Caco-2 (cell line): ENCODE measurements around the gene DPP4. TPM values are rescaled to one million over a fixed set of nuclear protein-coding genes. Genes with fewer than 3 reads are reported as not detected.

Experiments
- Bru-seq: library from RNA; stranded (reverse); fragments of 400-500 nt; gene quantifications from one replicate; lab custom pipeline; 2021; lab: Mats Ljungman, UMichigan
- BruChase-seq, 2 experiments: library from RNA; stranded (reverse); fragments of 400-500 nt; gene quantifications; one replicate each; lab custom pipeline; 2021; lab: Mats Ljungman, UMichigan
- BruUV-seq: library from RNA; stranded (reverse); fragments of 400-500 nt; replicated peaks from 2 replicates; lab custom pipeline; 2021; lab: Mats Ljungman, UMichigan
- CTCF ChIA-PET: fragments of 300-600 bp; sonication (Branson Sonifier 250); formaldehyde crosslinking; loops from one replicate; lab custom pipeline; 2022; ENCODE audit warnings: antibody characterized with exemption; lab: Charles Lee
- POLR2A ChIA-PET: fragments of 300-600 bp; sonication (Branson Sonifier 250); formaldehyde crosslinking; loops from one replicate; lab custom pipeline; 2022; ENCODE audit warnings: antibody characterized with exemption; lab: Charles Lee
- DNase-seq, 2 experiments: peaks; one replicate each; pipeline versions ENCODE4 v3.0.0 to v3.0.0-alpha.2; 2020 to 2022
- H3K27me3 ChIP-seq: replicated peaks from 2 replicates; pipeline ENCODE4 v1.6.0; 2011; ENCODE audit warnings: low read length; ENCODE audit not compliant: control insufficient read depth, insufficient read depth
- H3K36me3 ChIP-seq: 2 replicates; pipeline ENCODE4 v1.5.1; 2011; ENCODE audit warnings: low read length; ENCODE audit not compliant: control insufficient read depth, insufficient read depth
- H3K4me1 ChIP-seq: fragments of 250-450 bp; sonication (Bioruptor Pico); 2 replicates; pipeline ENCODE4 v1.5.1; 2020; ENCODE audit warnings: mild to moderate bottlenecking
- H3K4me3 ChIP-seq: 2 replicates; pipeline ENCODE4 v1.5.1; 2011; ENCODE audit warnings: low read depth, mild to moderate bottlenecking, control low read depth, low read length
- H3K9me3 ChIP-seq: fragments of 250-450 bp; sonication (Bioruptor Pico); 2 replicates; pipeline ENCODE4 v1.5.1; 2020; ENCODE audit warnings: mild to moderate bottlenecking, moderate library complexity
- H3K27ac Mint-ChIP-seq: one replicate; pipeline ENCODE4 v1.8.0; 2022; ENCODE audit warnings: mixed read lengths; ENCODE audit not compliant: unreplicated experiment
- H3K27me3 Mint-ChIP-seq: one replicate; pipeline ENCODE4 v1.8.0; 2022; ENCODE audit warnings: mixed read lengths; ENCODE audit not compliant: insufficient read depth, unreplicated experiment
- H3K36me3 Mint-ChIP-seq: one replicate; pipeline ENCODE4 v1.8.0; 2022; ENCODE audit warnings: mild to moderate bottlenecking, mixed read lengths; ENCODE audit not compliant: insufficient read depth, unreplicated experiment
- H3K4me1 Mint-ChIP-seq: one replicate; pipeline ENCODE4 v1.8.0; 2022; ENCODE audit warnings: low read depth, mixed read lengths; ENCODE audit not compliant: unreplicated experiment
- H3K4me3 Mint-ChIP-seq: one replicate; pipeline ENCODE4 v1.8.0; 2022; ENCODE audit warnings: mild to moderate bottlenecking, moderate library complexity, mixed read lengths; ENCODE audit not compliant: unreplicated experiment
- H3K9me3 Mint-ChIP-seq: one replicate; pipeline ENCODE4 v1.8.0; 2022; ENCODE audit warnings: mixed read lengths; ENCODE audit not compliant: unreplicated experiment
- intact Hi-C: fragments of 100-400 bp; cut with micrococcal nuclease; formaldehyde crosslinking; loops from one replicate; pipeline ENCODE4 v1.10.0; 2022; ENCODE audit not compliant: unreplicated experiment
- long read RNA-seq: library from polyadenylated mRNA; stranded (forward); transcript quantifications from one replicate; pipeline ENCODE4 v2.0.0, GENCODE V29; 2022
- total RNA-seq: library from RNA; stranded (reverse); gene quantifications from 2 replicates; pipeline ENCODE4 v1.2.3, GENCODE V29; 2022
- TF ChIP-seq, protein P1 (sequence below), 2 experiments: fragments of 200-600 bp in 1 of 2; IDR thresholded peaks; 1 replicate in 1 of 2; 2 replicates in 1 of 2; pipeline versions ENCODE4 v1.5.1 to v1.8.0; 2011 to 2022; ENCODE audit warnings: antibody characterized with exemption in 1 of 2, control low read depth in 1 of 2, inconsistent platforms in 1 of 2, low read depth in 1 of 2, low read length in 1 of 2, mild to moderate bottlenecking in 1 of 2, moderate library complexity in 1 of 2; ENCODE audit not compliant: insufficient read depth in 1 of 2, severe bottlenecking in 1 of 2, unreplicated experiment in 1 of 2

DPP4 gene
- total RNA-seq, result 190 and 199 TPM in 2 replicates
- percentile 98 among the genes with signal in this experiment for Bru-seq, nascent RNA
- BruChase-seq, experiment 1, labeled RNA remaining after a 2-hour chase, result percentile 95 among the genes with signal in this experiment
- percentile 94 among the genes with signal in this experiment for BruChase-seq, experiment 2, labeled RNA remaining after a 6-hour chase
- long read RNA-seq, transcript DPP4-201 (26 exons, 3,904 nt), result major isoform, 468 of 662 reads
- long read RNA-seq, partial matches to known transcripts, result 63 of 662 reads
- long read RNA-seq, other reads (novel, unspliced or antisense), result 131 of 662 reads

DNA sequence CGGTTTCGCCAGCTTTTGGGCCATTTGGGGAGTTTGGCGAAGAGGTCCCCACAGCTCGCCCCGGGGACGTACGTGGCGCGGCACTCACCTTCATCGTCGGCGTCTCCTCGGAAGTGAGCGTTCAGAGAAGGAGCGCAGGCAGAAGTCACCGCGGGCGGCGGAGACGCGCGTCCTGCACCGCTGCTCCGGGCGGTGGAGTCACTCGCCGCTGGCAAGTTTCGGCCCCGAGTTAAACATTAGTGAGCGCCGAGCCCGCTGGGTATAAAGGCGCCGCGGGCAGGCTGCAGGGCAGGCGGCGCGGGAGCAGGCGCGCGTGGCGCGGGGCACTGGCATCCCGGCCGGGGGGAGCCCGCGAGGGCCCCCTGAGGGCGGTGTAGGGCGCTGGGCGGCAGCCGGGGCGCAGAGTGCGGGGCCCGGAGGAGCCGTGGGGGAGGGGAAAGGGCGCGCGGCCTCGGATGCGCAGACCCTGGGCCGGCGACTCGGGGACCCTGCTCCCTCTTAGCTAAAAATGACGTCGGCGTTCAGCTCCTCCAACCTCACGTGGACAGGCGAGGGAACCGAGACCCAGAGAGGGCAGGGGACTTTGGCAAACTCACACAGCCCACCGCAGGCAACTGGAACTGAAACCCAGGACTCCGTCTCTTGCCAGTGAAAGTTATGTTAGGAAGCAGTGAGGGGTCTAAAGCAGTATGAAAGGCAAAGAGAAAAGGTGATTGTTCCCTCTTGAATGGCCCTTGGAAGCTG lies at the start of gene DPP4:
Gene DPP4, minus strand, starts transcription at position 328 of the 744 bp plus-strand sequence. Its CDS starts 234 bp downstream, at position 94.
- Mint-ChIP-seq H3K27me3 (no peaks in the 10 kb centered on the region), H3K4me3 (peak within 1 kb of the TSS; percentile 87), H3K36me3 (peaks cover 20% of the 10 kb centered on the region), H3K9me3 (no peaks in the 10 kb centered on the region), H3K27ac (peak within 1 kb of the TSS; percentile 54), H3K4me1 (peaks cover 39% of the 10 kb centered on the region)
- peaks cover 6% of the 10 kb centered on the region for H3K9me3 ChIP-seq
- POLR2A ChIA-PET, result interaction anchor here (1.9 kb wide), 1 partner anchor 8 kb away, joined by 8 read pairs; no protein-coding TSS in a partner anchor
- H3K27me3 ChIP-seq, result no peaks in the 10 kb centered on the region
- H3K4me1 ChIP-seq, result peaks cover 55% of the 10 kb centered on the region
- TF ChIP-seq, protein P1, sequence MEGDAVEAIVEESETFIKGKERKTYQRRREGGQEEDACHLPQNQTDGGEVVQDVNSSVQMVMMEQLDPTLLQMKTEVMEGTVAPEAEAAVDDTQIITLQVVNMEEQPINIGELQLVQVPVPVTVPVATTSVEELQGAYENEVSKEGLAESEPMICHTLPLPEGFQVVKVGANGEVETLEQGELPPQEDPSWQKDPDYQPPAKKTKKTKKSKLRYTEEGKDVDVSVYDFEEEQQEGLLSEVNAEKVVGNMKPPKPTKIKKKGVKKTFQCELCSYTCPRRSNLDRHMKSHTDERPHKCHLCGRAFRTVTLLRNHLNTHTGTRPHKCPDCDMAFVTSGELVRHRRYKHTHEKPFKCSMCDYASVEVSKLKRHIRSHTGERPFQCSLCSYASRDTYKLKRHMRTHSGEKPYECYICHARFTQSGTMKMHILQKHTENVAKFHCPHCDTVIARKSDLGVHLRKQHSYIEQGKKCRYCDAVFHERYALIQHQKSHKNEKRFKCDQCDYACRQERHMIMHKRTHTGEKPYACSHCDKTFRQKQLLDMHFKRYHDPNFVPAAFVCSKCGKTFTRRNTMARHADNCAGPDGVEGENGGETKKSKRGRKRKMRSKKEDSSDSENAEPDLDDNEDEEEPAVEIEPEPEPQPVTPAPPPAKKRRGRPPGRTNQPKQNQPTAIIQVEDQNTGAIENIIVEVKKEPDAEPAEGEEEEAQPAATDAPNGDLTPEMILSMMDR (IDR thresholded peaks at IDR 0.05; ENCODE audit: insufficient read depth in 1 of 2, low read depth in 1 of 2, low read length in 1 of 2, severe bottlenecking in 1 of 2, unreplicated experiment in 1 of 2), result no peak
- no TSS peak for BruUV-seq
- peak; percentile 87 to 89 for DNase-seq
- intact Hi-C loops, result loop anchor here (1.0 kb wide), 4 partner anchors 8 to 39 kb away; no protein-coding TSS in a partner anchor
- CTCF ChIA-PET, result interaction anchor here (1.5 kb wide), 1 partner anchor 15 kb away, joined by 5 read pairs; no protein-coding TSS in a partner anchor
- H3K36me3 ChIP-seq, result no peaks in the 10 kb centered on the region
- peak within 1 kb of the TSS; percentile 95 for H3K4me3 ChIP-seq

DNA sequence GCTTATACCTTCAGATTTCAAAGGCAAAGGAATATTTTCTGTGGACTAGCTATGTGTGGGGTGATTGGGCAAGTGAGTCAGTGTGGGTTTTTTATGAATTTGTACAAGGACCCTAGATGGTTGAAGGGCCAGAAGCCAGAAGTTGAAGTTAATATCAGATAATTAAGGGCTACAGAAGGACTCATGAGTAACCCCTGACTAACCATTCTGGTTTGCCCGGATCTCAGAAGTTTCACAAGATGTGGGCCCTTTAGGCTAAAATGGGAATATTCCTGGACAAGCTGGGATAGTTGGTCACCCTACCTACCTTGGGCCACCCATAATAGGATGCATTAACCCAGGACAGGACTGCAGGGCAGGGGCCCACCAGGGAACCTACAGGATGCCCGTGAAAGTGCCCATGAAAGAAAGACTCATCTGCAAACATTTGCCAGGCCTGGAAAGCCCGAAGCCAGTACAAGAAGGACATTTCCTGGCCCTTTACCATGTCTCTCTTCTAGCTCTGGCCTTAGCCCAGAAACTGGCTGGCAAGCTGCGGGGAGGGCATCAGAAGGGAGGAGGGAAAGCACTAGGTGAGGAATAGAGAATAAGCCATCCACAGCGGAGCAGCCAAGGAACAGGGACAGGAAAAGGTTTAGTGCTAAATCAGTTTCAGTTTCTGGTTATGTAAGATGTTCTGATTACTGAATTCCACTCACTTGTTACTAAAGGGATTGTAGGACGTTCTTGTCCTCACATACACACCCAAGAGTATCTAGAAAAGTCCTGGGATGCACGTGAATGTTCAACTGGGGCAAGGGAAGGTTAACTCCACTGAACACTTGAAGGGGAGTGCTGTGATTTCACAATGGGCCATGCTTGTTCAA lies 44.4 kb upstream of the DPP4 start:
- ChIA-PET CTCF (no interaction called here), POLR2A (no interaction called here)
- no TSS peak for BruUV-seq
- H3K36me3 Mint-ChIP-seq, result peaks cover 7% of the 10 kb centered on the region
- H3K9me3 ChIP-seq, result peaks cover 16% of the 10 kb centered on the region
- TF ChIP-seq, protein P1 (IDR thresholded peaks at IDR 0.05; ENCODE audit: insufficient read depth in 1 of 2, low read depth in 1 of 2, low read length in 1 of 2, severe bottlenecking in 1 of 2, unreplicated experiment in 1 of 2), result no peak
- intact Hi-C loops, result no loop called here
- no peak overlapping the region for H3K4me3 Mint-ChIP-seq
- peaks cover 12% of the 10 kb centered on the region for H3K9me3 Mint-ChIP-seq
- H3K4me3 ChIP-seq, result no peak overlapping the region
- H3K36me3 ChIP-seq, result no peaks in the 10 kb centered on the region
- H3K4me1 Mint-ChIP-seq, result peaks cover 7% of the 10 kb centered on the region
- DNase-seq, result no peak
- H3K4me1 ChIP-seq, result peaks cover 35% of the 10 kb centered on the region
- no peaks in the 10 kb centered on the region for H3K27me3 Mint-ChIP-seq
- no peaks in the 10 kb centered on the region for H3K27me3 ChIP-seq
- peak overlapping the region; percentile 30 for H3K27ac Mint-ChIP-seq
